Measurements from ENCODE around the gene ZBTB42. TPM values are rescaled to one million over a fixed set of nuclear protein-coding genes. Genes with fewer than 3 reads are reported as not detected.
A peak's percentile ranks its signal among the peaks of the same experiment; 100 is the strongest.

ZBTB42 gene
- total and polyA plus RNA-seq, 2 of the 13 experiments (the other 11 are each of a cell fraction or from before 2014, with no cell fraction given), result 2.8 to 4.2 TPM

GRCh38 chr14:104821229-104821945 lies 20.5 kb downstream of the ZBTB42 start (continued):
- TF ChIP-seq ZNF775 (CRISPR knock-in tag; IDR thresholded peaks at IDR 0.05; ENCODE audit: borderline replicate concordance) (no peak), KMT2A (CRISPR knock-in tag; IDR thresholded peaks at IDR 0.05) (no peak), ZSCAN5A (CRISPR knock-in tag; IDR thresholded peaks at IDR 0.05; ENCODE audit: borderline replicate concordance) (0 out of 2 replicates have a peak, but pooled peaks have one; percentile 54), ZNF281 (CRISPR knock-in tag; IDR thresholded peaks at IDR 0.05; ENCODE audit: borderline replicate concordance) (no peak), ZNF292 (CRISPR knock-in tag; IDR thresholded peaks at IDR 0.05; ENCODE audit: borderline replicate concordance, low read depth) (0 out of 2 replicates have a peak, but pooled peaks have one; percentile 26), KAT7 (CRISPR knock-in tag; IDR thresholded peaks at IDR 0.05; ENCODE audit: borderline replicate concordance) (peak; percentile 20; the same call in 1 of the 2 replicates), HMG20A (CRISPR knock-in tag; IDR thresholded peaks at IDR 0.05; ENCODE audit: borderline replicate concordance) (no peak), RFX3 (CRISPR knock-in tag; IDR thresholded peaks at IDR 0.05) (no peak), RORA (CRISPR knock-in tag; IDR thresholded peaks at IDR 0.05) (no peak), ZNF496 (CRISPR knock-in tag; IDR thresholded peaks at IDR 0.05; ENCODE audit: insufficient replicate concordance) (no peak), ZNF563 (CRISPR knock-in tag; IDR thresholded peaks at IDR 0.05) (no peak; the same call in 1 of the 2 replicates), TARDBP (CRISPR knock-in tag; IDR thresholded peaks at IDR 0.05) (no peak), ZNF383 (CRISPR knock-in tag; IDR thresholded peaks at IDR 0.05; ENCODE audit: borderline replicate concordance) (no peak), AGO2 (optimal IDR thresholded peaks at IDR 0.05; ENCODE audit: low read depth, low read length) (peak; percentile 35), ASH2L (IDR thresholded peaks at IDR 0.05; ENCODE audit: insufficient read length, low read depth, low read length) (no peak), HMG20B (CRISPR knock-in tag; conservative IDR thresholded peaks at IDR 0.05) (no peak), ZBTB3 (CRISPR knock-in tag; IDR thresholded peaks at IDR 0.05; ENCODE audit: borderline replicate concordance, low read depth) (no peak), HMGA1 (CRISPR knock-in tag; conservative IDR thresholded peaks at IDR 0.05) (no peak), ZNF510 (CRISPR knock-in tag; IDR thresholded peaks at IDR 0.05; ENCODE audit: low read depth) (0 out of 2 replicates have a peak, but pooled peaks have one; percentile 38), ZNF234 (CRISPR knock-in tag; conservative IDR thresholded peaks at IDR 0.05) (no peak)
- TF ChIP-seq, protein P1, sequence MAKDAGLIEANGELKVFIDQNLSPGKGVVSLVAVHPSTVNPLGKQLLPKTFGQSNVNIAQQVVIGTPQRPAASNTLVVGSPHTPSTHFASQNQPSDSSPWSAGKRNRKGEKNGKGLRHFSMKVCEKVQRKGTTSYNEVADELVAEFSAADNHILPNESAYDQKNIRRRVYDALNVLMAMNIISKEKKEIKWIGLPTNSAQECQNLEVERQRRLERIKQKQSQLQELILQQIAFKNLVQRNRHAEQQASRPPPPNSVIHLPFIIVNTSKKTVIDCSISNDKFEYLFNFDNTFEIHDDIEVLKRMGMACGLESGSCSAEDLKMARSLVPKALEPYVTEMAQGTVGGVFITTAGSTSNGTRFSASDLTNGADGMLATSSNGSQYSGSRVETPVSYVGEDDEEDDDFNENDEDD (CRISPR knock-in tag; IDR thresholded peaks at IDR 0.05; ENCODE audit: borderline replicate concordance), result 0 out of 2 replicates have a peak, but pooled peaks have one; percentile 25
- TF ChIP-seq, protein P2, sequence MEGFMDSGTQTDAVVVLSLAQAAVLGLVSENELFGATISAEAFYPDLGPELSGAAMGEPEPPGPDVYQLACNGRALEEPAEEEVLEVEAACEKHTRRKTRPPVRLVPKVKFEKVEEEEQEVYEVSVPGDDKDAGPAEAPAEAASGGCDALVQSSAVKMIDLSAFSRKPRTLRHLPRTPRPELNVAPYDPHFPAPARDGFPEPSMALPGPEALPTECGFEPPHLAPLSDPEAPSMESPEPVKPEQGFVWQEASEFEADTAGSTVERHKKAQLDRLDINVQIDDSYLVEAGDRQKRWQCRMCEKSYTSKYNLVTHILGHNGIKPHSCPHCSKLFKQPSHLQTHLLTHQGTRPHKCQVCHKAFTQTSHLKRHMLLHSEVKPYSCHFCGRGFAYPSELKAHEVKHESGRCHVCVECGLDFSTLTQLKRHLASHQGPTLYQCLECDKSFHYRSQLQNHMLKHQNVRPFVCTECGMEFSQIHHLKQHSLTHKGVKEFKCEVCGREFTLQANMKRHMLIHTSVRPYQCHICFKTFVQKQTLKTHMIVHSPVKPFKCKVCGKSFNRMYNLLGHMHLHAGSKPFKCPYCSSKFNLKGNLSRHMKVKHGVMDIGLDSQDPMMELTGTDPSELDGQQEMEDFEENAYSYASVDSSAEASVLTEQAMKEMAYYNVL (CRISPR knock-in tag; IDR thresholded peaks at IDR 0.05; ENCODE audit: borderline replicate concordance), result no peak

Measured in HepG2 (cell line).